Mesenchymal stem cell (in vitro differentiated cells and primary cell): ENCODE data around the gene GEMIN2.
"Not testable (repeated sequence)": the region's sequence is repeated elsewhere in the genome, so short reads cannot be mapped to it uniquely, and the experiment has no call there.

Experiments
- DNase-seq: peaks from one replicate; pipeline ENCODE4 v3.0.0-alpha.2; 2013
- H2AFZ ChIP-seq: one replicate; pipeline ENCODE4 v1.6.1; 2013; ENCODE audit warnings: low read depth, mild to moderate bottlenecking, control low read depth, inconsistent platforms, low read length, moderate library complexity
- H2AK5ac ChIP-seq: 2 replicates; pipeline ENCODE4 v1.6.1; 2013; ENCODE audit warnings: low read length, moderate library complexity, mild to moderate bottlenecking, inconsistent platforms; ENCODE audit not compliant: severe bottlenecking
- H2BK120ac ChIP-seq: one replicate; pipeline ENCODE4 v1.6.1; 2013; ENCODE audit warnings: low read depth, mild to moderate bottlenecking, inconsistent platforms, low read length, moderate library complexity
- H2BK12ac ChIP-seq, 2 experiments: one replicate each; pipeline ENCODE4 v1.6.1; 2013; ENCODE audit warnings: inconsistent platforms in 2 of 2, low read length in 2 of 2, mild to moderate bottlenecking in 2 of 2, moderate library complexity in 2 of 2, control low read depth in 1 of 2
- H2BK15ac ChIP-seq: one replicate; pipeline ENCODE4 v1.6.1; 2013; ENCODE audit warnings: mild to moderate bottlenecking, low read depth, inconsistent platforms; ENCODE audit not compliant: poor library complexity, severe bottlenecking
- H2BK5ac ChIP-seq: 2 replicates; pipeline ENCODE4 v1.6.1; 2013; ENCODE audit warnings: low read depth, mild to moderate bottlenecking, low read length, control low read depth, inconsistent platforms; ENCODE audit not compliant: poor library complexity, severe bottlenecking
- H3K14ac ChIP-seq, 2 experiments: one replicate each; pipeline ENCODE4 v1.6.1; 2013; ENCODE audit warnings: inconsistent platforms in 2 of 2, low read length in 2 of 2, control low read depth in 1 of 2, mild to moderate bottlenecking in 1 of 2, moderate library complexity in 1 of 2
- H3K18ac ChIP-seq, 2 experiments: one replicate each; pipeline ENCODE4 v1.6.1; 2013; ENCODE audit warnings: inconsistent platforms in 2 of 2, low read length in 2 of 2, control low read depth in 1 of 2, low read depth in 1 of 2, mild to moderate bottlenecking in 1 of 2
- H3K23ac ChIP-seq, 2 experiments: one replicate each; pipeline ENCODE4 v1.6.1; 2013; ENCODE audit warnings: inconsistent platforms in 2 of 2, low read length in 2 of 2, mild to moderate bottlenecking in 2 of 2, moderate library complexity in 2 of 2, control low read depth in 1 of 2
- H3K27ac ChIP-seq: 2 replicates; pipeline ENCODE4 v1.5.1; 2013; ENCODE audit warnings: mild to moderate bottlenecking, moderate library complexity, low read length, control low read depth, inconsistent platforms; ENCODE audit not compliant: poor library complexity, severe bottlenecking
- H3K27me3 ChIP-seq, 2 experiments: 2 replicates each; pipeline versions ENCODE4 v1.6.1 to v1.7.0; 2013; ENCODE audit warnings: low read length in 2 of 2, mild to moderate bottlenecking in 2 of 2, moderate library complexity in 2 of 2, control low read depth in 1 of 2, inconsistent platforms in 1 of 2; ENCODE audit not compliant: control insufficient read depth in 1 of 2, insufficient read depth in 1 of 2
- H3K36me3 ChIP-seq, 2 experiments: 2 replicates each; pipeline versions ENCODE4 v1.6.1 to v1.7.0; 2013; ENCODE audit warnings: low read length in 2 of 2, control low read depth in 1 of 2, inconsistent platforms in 1 of 2, low read depth in 1 of 2, mild to moderate bottlenecking in 1 of 2; ENCODE audit not compliant: insufficient read depth in 2 of 2, control insufficient read depth in 1 of 2
- H3K4ac ChIP-seq, 2 experiments: one replicate each; pipeline ENCODE4 v1.6.1; 2013; ENCODE audit warnings: inconsistent platforms in 2 of 2, low read length in 2 of 2, mild to moderate bottlenecking in 2 of 2, moderate library complexity in 2 of 2, control low read depth in 1 of 2, low read depth in 1 of 2
- H3K4me1 ChIP-seq: 2 replicates; pipeline ENCODE4 v1.6.1; 2013; ENCODE audit warnings: low read depth, low read length, control low read depth; ENCODE audit not compliant: control insufficient read depth, insufficient read depth
- H3K4me2 ChIP-seq: 2 replicates; pipeline ENCODE4 v1.6.1; 2013; ENCODE audit warnings: low read length, mild to moderate bottlenecking, inconsistent platforms; ENCODE audit not compliant: poor library complexity, severe bottlenecking
- H3K4me3 ChIP-seq, 2 experiments: 2 replicates each; pipeline versions ENCODE4 v1.5.1 to v1.7.0; 2013; ENCODE audit warnings: low read length in 2 of 2, mild to moderate bottlenecking in 2 of 2, control low read depth in 1 of 2, low read depth in 1 of 2; ENCODE audit not compliant: insufficient read depth in 1 of 2
- H3K79me1 ChIP-seq: replicated peaks from 2 replicates; pipeline ENCODE4 v1.6.1; 2013; ENCODE audit warnings: mild to moderate bottlenecking, control low read depth, low read length, inconsistent platforms; ENCODE audit not compliant: poor library complexity, severe bottlenecking
- H3K9ac ChIP-seq: 2 replicates; pipeline ENCODE4 v1.7.0; 2013; ENCODE audit warnings: mild to moderate bottlenecking, low read length, moderate library complexity
- H3K9me3 ChIP-seq: 2 replicates; pipeline ENCODE4 v1.7.0; 2013; ENCODE audit warnings: mild to moderate bottlenecking, low read length; ENCODE audit not compliant: control insufficient read depth
- H4K8ac ChIP-seq: one replicate; pipeline ENCODE4 v1.6.1; 2013; ENCODE audit warnings: inconsistent platforms, mild to moderate bottlenecking, low read length, moderate library complexity
- H4K91ac ChIP-seq: one replicate; pipeline ENCODE4 v1.6.1; 2013; ENCODE audit warnings: mild to moderate bottlenecking, low read length, inconsistent platforms
- WGBS: methylation state at CpG from one replicate; pipeline ENCODE4 v1.1.7; 2013; ENCODE audit warnings: mixed read lengths; 5-methylcytosine and 5-hydroxymethylcytosine counted together

Gene GEMIN2

GRCh38 chr14:39113685-39114072 is 444 bp upstream of the GEMIN2 start:
- Histone ChIP-seq H2BK120ac (no peak overlapping the region), H3K4me3 (peak overlapping the region in 1 of 2 experiments; percentile 97), H2AK5ac (no peak overlapping the region), H3K14ac (no peak overlapping the region), H3K4ac (no peak overlapping the region), H4K91ac (no peak overlapping the region), H3K9me3 (no peaks in the 10 kb centered on the region), H3K27me3 (no peaks in the 10 kb centered on the region), H2BK12ac (no peak overlapping the region), H3K23ac (no peak overlapping the region), H4K8ac (peak overlapping the region; percentile 51), H2BK15ac (no peak overlapping the region), H3K36me3 (peaks cover 0 to 12% of the 10 kb centered on the region in 2 experiments), H3K27ac (peak overlapping the region; percentile 51), H3K9ac (peak overlapping the region; percentile 93), H3K4me2 (peak overlapping the region; percentile 92), H2AFZ (no peak overlapping the region), H3K79me1 (peaks cover 8% of the 10 kb centered on the region), H3K18ac (no peak overlapping the region), H3K4me1 (no peaks in the 10 kb centered on the region), H2BK5ac (no peak overlapping the region)
- no peak for DNase-seq
- no CpG with 5 or more reads among the region's 3 CpGs for WGBS

GRCh38 chr14:39122330-39123138 is 8.4 kb downstream of the GEMIN2 start:
- H3K23ac ChIP-seq: no peak overlapping the region
- H3K18ac ChIP-seq: no peak overlapping the region
- H3K4me3 ChIP-seq: peak overlapping the region in 1 of 2 experiments; percentile 19
- H2BK5ac ChIP-seq: no peak overlapping the region
- H3K4me2 ChIP-seq: no peak overlapping the region
- WGBS: 100% methylated on average over 2 of the region's 3 CpGs
- H2BK12ac ChIP-seq: no peak overlapping the region
- no peak overlapping the region for H2BK15ac ChIP-seq
- no peaks in the 10 kb centered on the region for H3K27me3 ChIP-seq
- H3K4me1 ChIP-seq: no peaks in the 10 kb centered on the region
- H3K79me1 ChIP-seq: peaks cover 8% of the 10 kb centered on the region
- no peak overlapping the region for H3K4ac ChIP-seq
- H3K14ac ChIP-seq: no peak overlapping the region
- no peaks in the 10 kb centered on the region for H3K9me3 ChIP-seq
- H4K91ac ChIP-seq: no peak overlapping the region
- DNase-seq: no peak
- no peak overlapping the region for H2AFZ ChIP-seq
- no peak overlapping the region for H4K8ac ChIP-seq
- H3K36me3 ChIP-seq: peaks cover 10 to 57% of the 10 kb centered on the region in 2 experiments
- no peak overlapping the region for H3K27ac ChIP-seq
- peak overlapping the region; percentile 72 for H3K9ac ChIP-seq
- H2BK120ac ChIP-seq: no peak overlapping the region
- no peak overlapping the region for H2AK5ac ChIP-seq

DNA sequence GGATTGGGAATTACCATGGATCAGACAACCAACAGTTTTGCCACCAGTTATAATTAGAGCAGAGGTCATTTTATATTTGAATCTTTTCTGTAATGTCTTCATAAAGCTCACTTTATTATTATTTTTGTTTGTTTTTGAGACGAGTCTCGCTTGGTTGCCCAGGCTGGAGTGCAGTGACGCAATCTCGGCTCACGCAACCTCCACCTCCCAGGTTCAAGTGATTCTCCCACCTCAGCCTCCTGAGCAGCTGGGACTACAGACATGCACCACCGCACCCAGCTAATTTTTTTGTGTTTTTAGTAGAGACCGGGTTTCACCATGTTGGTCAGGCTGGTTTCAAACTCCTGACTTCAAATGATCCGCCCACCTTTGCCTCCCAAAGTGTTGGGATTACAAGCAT is 23.7 kb downstream of the GEMIN2 start:
- not testable (repeated sequence) for H4K8ac ChIP-seq, H3K23ac ChIP-seq, H2BK15ac ChIP-seq, H2BK12ac ChIP-seq, H3K4me1 ChIP-seq, H3K4ac ChIP-seq, H3K18ac ChIP-seq, H3K9me3 ChIP-seq, H2BK120ac ChIP-seq, H3K14ac ChIP-seq, H3K79me1 ChIP-seq, H2BK5ac ChIP-seq, DNase-seq, H2AK5ac ChIP-seq, H3K4me2 ChIP-seq, H3K27me3 ChIP-seq, H2AFZ ChIP-seq, H3K27ac ChIP-seq, H3K9ac ChIP-seq, H3K4me3 ChIP-seq, H4K91ac ChIP-seq
- H3K36me3 ChIP-seq: peaks cover 24 to 69% of the 10 kb centered on the region in 2 experiments
- 99% methylated on average over 8 of the region's 8 CpGs for WGBS

- Histone ChIP-seq H3K36me3 (peaks cover 24 to 69% of the 10 kb centered on the region in 2 experiments), H2BK12ac (no peak overlapping the region), H3K9me3 (no peaks in the 10 kb centered on the region), H3K79me1 (no peaks in the 10 kb centered on the region), H4K8ac (no peak overlapping the region), H2AFZ (no peak overlapping the region), H2AK5ac (no peak overlapping the region), H3K18ac (no peak overlapping the region), H3K4me2 (no peak overlapping the region), H3K27me3 (no peaks in the 10 kb centered on the region), H3K14ac (no peak overlapping the region), H3K4me3 (no peak overlapping the region), H2BK5ac (no peak overlapping the region), H4K91ac (no peak overlapping the region), H3K23ac (no peak overlapping the region), H3K27ac (no peak overlapping the region), H3K4ac (no peak overlapping the region), H2BK120ac (no peak overlapping the region), H3K9ac (no peak overlapping the region), H2BK15ac (no peak overlapping the region), H3K4me1 (no peaks in the 10 kb centered on the region)
- DNase-seq: no peak
- WGBS: no CpG with 5 or more reads among the region's 1 CpG
Observed at GRCh38 chr14:39138440-39138839, 24.3 kb downstream of the GEMIN2 start.
